SK-N-MC (cell line): ENCODE data around the gene NBEAL1.

Source experiments
- EZH2 ChIP-seq: fragments of 200-600 bp; sonication (generic); IDR thresholded peaks from one replicate; pipeline ENCODE4 v1.6.1; 2017; ENCODE audit warnings: antibody characterized with exemption
- POLR2AphosphoS5 ChIP-seq: IDR thresholded peaks from 2 replicates; pipeline ENCODE4 v1.6.1; 2012; ENCODE audit warnings: mild to moderate bottlenecking, low read depth, low read length, borderline replicate concordance

DNA sequence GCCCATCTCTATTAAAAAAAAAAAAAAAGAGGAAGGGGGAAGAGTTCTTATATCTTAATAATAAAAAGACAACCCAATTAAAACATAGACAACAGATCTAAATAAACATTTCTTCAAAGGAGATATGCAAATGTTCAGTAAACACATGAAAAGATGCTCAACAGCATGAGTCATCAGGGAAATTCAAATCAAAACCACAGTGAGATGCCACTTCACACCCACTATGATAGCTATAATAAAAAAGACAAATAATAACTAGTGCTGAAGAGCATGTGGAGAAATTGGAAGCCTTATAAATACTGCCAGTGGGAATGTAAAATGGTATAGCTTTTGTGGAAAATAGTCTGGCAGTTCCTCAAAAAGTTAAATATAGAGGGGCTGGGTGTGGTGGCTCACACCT, 162.7 kb downstream of the NBEAL1 start:
- TF ChIP-seq EZH2 (no peak), POLR2AphosphoS5 (no peak)
